Skeletal muscle tissue (tissue), 4 donors: Measurements from ENCODE around the gene WFS1. TPM values are rescaled to one million over a fixed set of nuclear protein-coding genes. Genes with fewer than 3 reads are reported as not detected.

Experiments used
- H3K27ac ChIP-seq: one replicate; pipeline ENCODE4 v1.7.0; 2013; ENCODE audit warnings: mild to moderate bottlenecking, low read depth, low read length, inconsistent platforms
- H3K27me3 ChIP-seq, 3 donors: one replicate each; pipeline ENCODE4 v1.7.0; 2013; ENCODE audit warnings: low read length in 3 of 3; ENCODE audit not compliant: control insufficient read depth in 3 of 3, insufficient read depth in 3 of 3
- H3K36me3 ChIP-seq, 3 donors: one replicate each; pipeline ENCODE4 v1.7.0; 2013; ENCODE audit warnings: low read length in 3 of 3; ENCODE audit not compliant: control insufficient read depth in 3 of 3, insufficient read depth in 3 of 3
- H3K4me1 ChIP-seq, 3 donors: one replicate each; pipeline ENCODE4 v1.7.0; 2013; ENCODE audit warnings: low read length in 3 of 3, mild to moderate bottlenecking in 3 of 3; ENCODE audit not compliant: control insufficient read depth in 3 of 3, insufficient read depth in 3 of 3
- H3K4me3 ChIP-seq, 3 donors: one replicate each; pipeline ENCODE4 v1.7.0; 2013; ENCODE audit warnings: low read length in 3 of 3
- H3K9ac ChIP-seq, 3 donors: one replicate each; pipeline ENCODE4 v1.7.0; 2013; ENCODE audit warnings: low read length in 3 of 3, mild to moderate bottlenecking in 3 of 3, moderate library complexity in 2 of 3, low read depth in 1 of 3
- H3K9me3 ChIP-seq, 3 donors: one replicate each; pipeline ENCODE4 v1.7.0; 2013; ENCODE audit warnings: low read length in 3 of 3; ENCODE audit not compliant: control insufficient read depth in 3 of 3
- total RNA-seq: library from RNA; depleted of rRNA; stranded (reverse); fragments of >200 nt; gene quantifications from one replicate; pipeline ENCODE4 v1.2.3, GENCODE V29; 2014
- donor health status: Osteomylitis.

WFS1 gene
- total RNA-seq, 1 donor from 2014 or later = 11.0 TPM

GRCh38 chr4:6329478-6330383 lies 60.1 kb downstream of the WFS1 start:
- Histone ChIP-seq H3K27me3 (peaks cover 24 to 62% (median 28%) of the 10 kb centered on the region in 3 donors), H3K4me3 (no peak overlapping the region), H3K9ac (no peak overlapping the region), H3K36me3 (no peaks in the 10 kb centered on the region), H3K9me3 (peaks cover 0 to 4% (median 3%) of the 10 kb centered on the region in 3 donors), H3K4me1 (peaks cover 0 to 2% (median 0%) of the 10 kb centered on the region in 3 donors), H3K27ac (no peak overlapping the region)

- Histone ChIP-seq H3K4me1 (peaks cover 0 to 2% (median 0%) of the 10 kb centered on the region in 3 donors), H3K9ac (no peak overlapping the region), H3K4me3 (no peak overlapping the region), H3K27ac (no peak overlapping the region), H3K36me3 (no peaks in the 10 kb centered on the region), H3K9me3 (peaks cover 0 to 4% (median 3%) of the 10 kb centered on the region in 3 donors), H3K27me3 (peaks cover 28 to 61% (median 34%) of the 10 kb centered on the region in 3 donors)
Measured at GRCh38 chr4:6330384-6330767, 60.7 kb downstream of the WFS1 start.

GRCh38 chr4:6331018-6331417 lies 61.4 kb downstream of the WFS1 start:
- peaks cover 30 to 61% (median 31%) of the 10 kb centered on the region in 3 donors for H3K27me3 ChIP-seq
- H3K9ac ChIP-seq = no peak overlapping the region
- H3K36me3 ChIP-seq = no peaks in the 10 kb centered on the region
- peaks cover 0 to 4% (median 3%) of the 10 kb centered on the region in 3 donors for H3K9me3 ChIP-seq
- H3K4me3 ChIP-seq = no peak overlapping the region
- no peak overlapping the region for H3K27ac ChIP-seq
- no peaks in the 10 kb centered on the region for H3K4me1 ChIP-seq

DNA sequence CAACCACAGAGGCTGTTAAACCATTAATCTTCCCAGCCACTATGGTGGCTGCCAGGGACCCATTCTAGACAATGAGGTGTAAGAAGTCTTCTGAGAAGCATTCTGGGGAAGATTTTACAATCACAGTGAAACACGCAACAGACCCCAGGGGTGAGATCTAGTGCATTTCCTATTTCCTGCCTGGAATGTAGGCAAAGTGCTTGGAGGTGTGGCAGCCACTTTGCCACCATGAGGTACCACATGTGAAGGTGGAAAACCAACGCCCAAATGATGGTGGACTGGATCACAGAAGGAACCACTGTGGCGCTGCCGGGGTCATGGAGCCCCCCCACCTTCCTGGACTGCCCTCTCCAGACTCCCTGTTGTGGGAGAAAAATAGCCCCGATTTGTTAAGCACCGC lies 61.8 kb downstream of the WFS1 start:
- H3K27me3 ChIP-seq = peaks cover 26 to 62% (median 31%) of the 10 kb centered on the region in 3 donors
- H3K4me1 ChIP-seq = no peaks in the 10 kb centered on the region
- H3K4me3 ChIP-seq = no peak overlapping the region
- H3K36me3 ChIP-seq = no peaks in the 10 kb centered on the region
- H3K9me3 ChIP-seq = peaks cover 0 to 4% (median 3%) of the 10 kb centered on the region in 3 donors
- H3K9ac ChIP-seq = no peak overlapping the region
- no peak overlapping the region for H3K27ac ChIP-seq

DNA sequence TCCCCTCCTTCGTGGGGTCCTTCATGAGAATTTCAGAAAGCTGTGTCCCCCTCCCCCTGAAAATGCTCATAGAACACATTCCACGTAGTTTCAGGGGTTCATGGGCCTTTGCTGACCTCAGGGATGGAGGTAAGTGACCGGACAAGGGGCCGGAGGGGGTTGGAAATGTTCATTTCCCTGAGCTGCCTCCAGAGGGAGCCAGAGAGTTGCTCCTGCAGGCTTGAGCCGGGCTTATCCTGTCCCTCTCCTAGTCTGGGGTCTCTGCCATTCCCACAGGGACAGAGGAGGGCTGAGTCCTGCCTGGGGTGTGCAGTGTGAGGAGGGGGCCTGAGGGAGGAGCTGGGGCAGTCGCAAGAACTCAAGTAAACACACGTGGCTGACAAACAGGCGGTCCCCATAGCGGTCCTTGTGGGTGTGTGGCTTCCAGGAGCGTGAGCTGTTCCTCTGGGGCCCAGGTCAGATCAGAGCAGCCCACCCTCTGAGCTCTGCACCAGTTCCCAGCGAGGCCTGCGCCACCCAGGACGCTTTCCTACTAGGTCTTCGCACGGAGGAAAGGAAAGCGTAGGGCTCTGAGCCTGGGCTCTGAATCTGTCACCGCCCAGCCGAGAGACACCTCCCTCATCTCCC lies 62.5 kb downstream of the WFS1 start:
- Histone ChIP-seq H3K4me3 (no peak overlapping the region), H3K27me3 (peaks cover 24 to 61% (median 33%) of the 10 kb centered on the region in 3 donors), H3K36me3 (no peaks in the 10 kb centered on the region), H3K4me1 (no peaks in the 10 kb centered on the region), H3K9me3 (peaks cover 0 to 4% (median 3%) of the 10 kb centered on the region in 3 donors), H3K27ac (no peak overlapping the region), H3K9ac (no peak overlapping the region)

DNA sequence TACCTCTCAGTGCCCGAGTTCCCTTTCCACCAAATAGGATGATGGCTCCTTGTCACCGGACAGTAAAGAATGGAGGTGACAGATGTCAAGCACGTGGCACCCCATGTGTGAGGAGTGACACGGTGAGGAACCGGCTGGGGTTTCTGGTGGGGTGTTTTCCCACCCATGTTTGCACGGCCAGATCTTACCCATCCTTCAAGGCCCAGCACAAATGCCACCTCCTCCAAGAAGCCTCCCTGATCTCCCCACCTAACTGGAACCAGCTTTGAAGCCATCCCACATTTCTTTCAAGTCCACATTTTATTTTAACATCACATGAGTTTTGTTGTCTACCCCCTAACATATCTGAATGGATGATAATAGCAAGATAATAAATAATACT lies 63.0 kb downstream of the WFS1 start:
- no peak overlapping the region for H3K27ac ChIP-seq
- no peaks in the 10 kb centered on the region for H3K36me3 ChIP-seq
- H3K4me3 ChIP-seq = no peak overlapping the region
- H3K4me1 ChIP-seq = no peaks in the 10 kb centered on the region
- peaks cover 0 to 4% (median 3%) of the 10 kb centered on the region in 3 donors for H3K9me3 ChIP-seq
- H3K9ac ChIP-seq = no peak overlapping the region
- peaks cover 24 to 62% (median 38%) of the 10 kb centered on the region in 3 donors for H3K27me3 ChIP-seq

GRCh38 chr4:6333301-6334202 lies 63.9 kb downstream of the WFS1 start:
- Histone ChIP-seq H3K4me1 (no peaks in the 10 kb centered on the region), H3K9ac (no peak overlapping the region), H3K36me3 (no peaks in the 10 kb centered on the region), H3K4me3 (no peak overlapping the region), H3K27ac (no peak overlapping the region), H3K27me3 (peaks cover 24 to 61% (median 37%) of the 10 kb centered on the region in 3 donors), H3K9me3 (peaks cover 0 to 4% (median 3%) of the 10 kb centered on the region in 3 donors)

DNA sequence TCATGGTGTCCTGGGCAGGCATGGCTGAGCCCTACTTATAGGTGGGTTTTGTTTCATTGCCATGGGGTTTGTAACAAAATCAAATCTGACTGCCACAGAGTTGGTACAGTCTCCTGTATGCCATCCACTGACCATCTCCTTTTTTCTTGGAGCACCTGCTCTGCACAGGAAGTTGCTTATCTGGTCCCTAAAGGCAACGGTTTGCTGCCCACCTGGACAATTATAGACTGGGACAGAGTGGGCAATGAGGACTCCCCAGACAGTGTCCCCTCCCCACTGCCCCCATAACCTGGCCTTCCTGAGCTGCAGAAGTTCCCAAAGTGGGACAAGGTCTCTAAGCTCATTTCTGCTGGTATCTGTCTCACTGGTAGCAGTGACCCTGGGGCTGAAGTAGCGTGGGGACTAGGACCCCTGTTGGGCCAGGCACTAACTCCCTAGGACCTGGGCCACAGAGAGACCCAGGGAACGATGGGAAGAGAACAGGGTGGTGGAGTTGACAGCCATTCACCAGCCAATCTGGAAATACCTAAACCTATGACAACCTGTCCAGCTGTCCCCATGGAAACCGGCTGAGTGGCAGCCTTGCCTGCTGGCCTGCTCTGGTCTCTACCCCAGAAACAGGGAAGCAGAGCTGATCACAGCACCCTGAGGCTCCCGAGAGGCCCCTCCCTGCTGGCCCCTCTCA lies 64.7 kb downstream of the WFS1 start:
- no peaks in the 10 kb centered on the region for H3K36me3 ChIP-seq
- no peak overlapping the region for H3K9ac ChIP-seq
- H3K27ac ChIP-seq = no peak overlapping the region
- H3K27me3 ChIP-seq = peaks cover 28 to 61% (median 39%) of the 10 kb centered on the region in 3 donors
- H3K4me3 ChIP-seq = no peak overlapping the region
- no peaks in the 10 kb centered on the region for H3K4me1 ChIP-seq
- H3K9me3 ChIP-seq = peaks cover 0 to 4% (median 3%) of the 10 kb centered on the region in 3 donors

DNA sequence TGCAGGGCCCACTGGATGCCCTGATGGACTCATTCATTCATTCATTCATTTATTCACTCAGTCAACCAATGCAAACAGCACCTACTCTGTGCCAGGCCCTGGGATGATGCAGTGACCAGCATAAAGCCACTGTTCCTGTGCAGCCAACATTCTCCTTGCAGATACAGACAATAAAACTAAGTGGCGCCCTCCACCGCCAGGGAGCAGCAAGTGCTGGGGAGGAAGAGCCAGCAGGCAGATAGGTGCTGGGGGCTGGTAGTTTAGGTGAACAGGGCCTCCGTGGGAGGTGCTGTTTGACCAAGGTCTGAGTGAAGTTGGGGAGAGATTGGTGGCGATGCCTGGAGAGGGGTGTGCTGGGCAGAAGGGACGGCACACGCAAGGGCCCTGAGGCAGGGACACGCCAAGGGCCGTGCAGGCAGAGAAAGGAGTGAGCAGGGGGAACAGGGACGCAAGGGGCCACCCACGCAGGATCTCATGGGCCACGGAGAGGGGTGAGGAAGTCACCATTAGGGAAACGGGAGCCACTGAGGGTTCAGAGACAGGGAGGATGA lies 65.5 kb downstream of the WFS1 start:
- peaks cover 36 to 62% (median 43%) of the 10 kb centered on the region in 3 donors for H3K27me3 ChIP-seq
- H3K4me3 ChIP-seq = no peak overlapping the region
- no peaks in the 10 kb centered on the region for H3K36me3 ChIP-seq
- H3K9me3 ChIP-seq = peaks cover 0 to 4% (median 3%) of the 10 kb centered on the region in 3 donors
- H3K9ac ChIP-seq = no peak overlapping the region
- no peaks in the 10 kb centered on the region for H3K4me1 ChIP-seq
- H3K27ac ChIP-seq = no peak overlapping the region
